Astrocyte (in vitro differentiated cells and primary cell): ENCODE results near the gene IL9. TPM values are rescaled to one million over a fixed set of nuclear protein-coding genes. Genes with fewer than 3 reads are reported as not detected.

ENCODE experiments used
- DNase-seq: peaks from one replicate; pipeline ENCODE4 v3.0.0-alpha.2; 2010; ENCODE audit warnings: low read depth
- FAIRE-seq: peaks from 2 replicates; lab custom pipeline; 2011; peaks lifted over from hg19 to GRCh38; lab: Jason Lieb, UNC
- H2AFZ ChIP-seq: 2 replicates; pipeline ENCODE4 v1.6.0; 2012; ENCODE audit warnings: low read depth, low read length, inconsistent platforms
- H3K27ac ChIP-seq: 2 replicates; pipeline ENCODE4 v1.5.1; 2011; ENCODE audit warnings: low read depth, low read length, inconsistent platforms
- H3K27me3 ChIP-seq: 2 replicates; pipeline ENCODE4 v1.6.0; 2011; ENCODE audit warnings: low read length, inconsistent platforms; ENCODE audit not compliant: insufficient read depth
- H3K36me3 ChIP-seq: 2 replicates; pipeline ENCODE4 v1.5.1; 2011; ENCODE audit warnings: low read length, inconsistent platforms; ENCODE audit not compliant: insufficient read depth
- H3K4me1 ChIP-seq: 2 replicates; pipeline ENCODE4 v1.5.1; 2011; ENCODE audit warnings: low read length, inconsistent platforms; ENCODE audit not compliant: insufficient read depth
- H3K4me2 ChIP-seq: 2 replicates; pipeline ENCODE4 v1.6.0; 2012; ENCODE audit warnings: low read length, inconsistent platforms
- H3K4me3 ChIP-seq: 2 replicates; pipeline ENCODE4 v1.5.1; 2011; ENCODE audit warnings: low read depth, mild to moderate bottlenecking, low read length, inconsistent platforms; ENCODE audit not compliant: insufficient read depth
- H3K79me2 ChIP-seq: 2 replicates; pipeline ENCODE4 v1.6.0; 2012; ENCODE audit warnings: mild to moderate bottlenecking, low read length, inconsistent platforms; ENCODE audit not compliant: insufficient read depth
- H3K9ac ChIP-seq: 2 replicates; pipeline ENCODE4 v1.6.0; 2012; ENCODE audit warnings: mild to moderate bottlenecking, low read length, inconsistent platforms
- H3K9me3 ChIP-seq: 2 replicates; pipeline ENCODE4 v1.5.1; 2012; ENCODE audit warnings: low read depth, mild to moderate bottlenecking, low read length, inconsistent platforms; ENCODE audit not compliant: insufficient read depth
- H4K20me1 ChIP-seq: 2 replicates; pipeline ENCODE4 v1.6.0; 2012; ENCODE audit warnings: low read length, inconsistent platforms; ENCODE audit not compliant: insufficient read depth
- H3K27ac Mint-ChIP-seq: one replicate; pipeline ENCODE4 v1.8.0; 2021; ENCODE audit warnings: mild to moderate bottlenecking, mixed read lengths; ENCODE audit not compliant: unreplicated experiment
- H3K27me3 Mint-ChIP-seq: one replicate; pipeline ENCODE4 v1.8.0; 2021; ENCODE audit warnings: low read depth, mixed read lengths; ENCODE audit not compliant: unreplicated experiment
- H3K36me3 Mint-ChIP-seq: one replicate; pipeline ENCODE4 v1.8.0; 2021; ENCODE audit warnings: low read depth, mixed read lengths; ENCODE audit not compliant: unreplicated experiment
- H3K4me1 Mint-ChIP-seq: one replicate; pipeline ENCODE4 v1.8.0; 2021; ENCODE audit warnings: low read depth, mixed read lengths; ENCODE audit not compliant: unreplicated experiment
- H3K4me3 Mint-ChIP-seq: one replicate; pipeline ENCODE4 v1.8.0; 2021; ENCODE audit warnings: mild to moderate bottlenecking, moderate library complexity, mixed read lengths; ENCODE audit not compliant: unreplicated experiment
- H3K9me3 Mint-ChIP-seq: one replicate; pipeline ENCODE4 v1.8.0; 2021; ENCODE audit warnings: mild to moderate bottlenecking, mixed read lengths; ENCODE audit not compliant: unreplicated experiment
- CTCF ChIP-seq: IDR thresholded peaks from 2 replicates; pipeline ENCODE4 v1.5.1; 2011; ENCODE audit warnings: low read depth, mild to moderate bottlenecking, inconsistent platforms, low read length, moderate library complexity; ENCODE audit not compliant: insufficient read depth
- EZH2 ChIP-seq: IDR thresholded peaks from 2 replicates; pipeline ENCODE4 v1.6.1; 2012; ENCODE audit warnings: mild to moderate bottlenecking, low read length, inconsistent platforms; ENCODE audit not compliant: insufficient read depth
- total RNA-seq: library from RNA; stranded (reverse); gene quantifications from 2 replicates; pipeline ENCODE4 v1.2.1, GENCODE V29; 2021

IL9 gene
- total RNA-seq, 1 donor from 2014 or later: not detected

DNA sequence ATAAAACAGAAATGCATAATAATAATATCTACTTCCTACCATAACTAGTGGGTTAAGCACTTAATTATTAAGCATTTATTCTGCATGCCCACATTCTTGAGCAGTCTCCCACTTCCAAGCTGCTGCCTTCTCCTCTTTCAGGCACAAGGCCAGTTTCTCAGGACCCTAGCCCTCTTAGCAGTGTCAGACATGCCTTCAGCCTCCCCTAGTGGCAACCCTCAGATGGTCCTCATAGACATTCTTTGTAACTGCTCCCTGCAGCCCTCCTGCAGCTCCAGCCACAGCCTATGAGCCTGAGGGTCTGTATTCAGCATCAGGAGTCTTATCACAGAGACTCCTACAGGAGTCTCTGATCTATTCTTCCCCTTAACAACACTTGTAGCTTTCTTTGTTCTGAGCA, 3.9 kb downstream of the IL9 start:
- H3K9me3 Mint-ChIP-seq: no peaks in the 10 kb centered on the region
- H3K27me3 ChIP-seq: peaks cover 2% of the 10 kb centered on the region
- no peak overlapping the region for H3K4me3 ChIP-seq
- H3K79me2 ChIP-seq: no peaks in the 10 kb centered on the region
- no peak overlapping the region for H3K27ac Mint-ChIP-seq
- H3K27me3 Mint-ChIP-seq: peaks cover 29% of the 10 kb centered on the region
- H3K4me1 Mint-ChIP-seq: peaks cover 21% of the 10 kb centered on the region
- TF ChIP-seq EZH2 (no peak), CTCF (peak; percentile 27)
- no peaks in the 10 kb centered on the region for H3K9me3 ChIP-seq
- no peaks in the 10 kb centered on the region for H3K36me3 Mint-ChIP-seq
- H3K4me3 Mint-ChIP-seq: no peak overlapping the region
- no peaks in the 10 kb centered on the region for H3K36me3 ChIP-seq
- FAIRE-seq: no peak
- no peak overlapping the region for H3K27ac ChIP-seq
- peaks cover 8% of the 10 kb centered on the region for H3K4me1 ChIP-seq
- no peak overlapping the region for H2AFZ ChIP-seq
- H3K4me2 ChIP-seq: no peak overlapping the region
- no peaks in the 10 kb centered on the region for H4K20me1 ChIP-seq
- H3K9ac ChIP-seq: no peak overlapping the region
- DNase-seq: no peak

DNA sequence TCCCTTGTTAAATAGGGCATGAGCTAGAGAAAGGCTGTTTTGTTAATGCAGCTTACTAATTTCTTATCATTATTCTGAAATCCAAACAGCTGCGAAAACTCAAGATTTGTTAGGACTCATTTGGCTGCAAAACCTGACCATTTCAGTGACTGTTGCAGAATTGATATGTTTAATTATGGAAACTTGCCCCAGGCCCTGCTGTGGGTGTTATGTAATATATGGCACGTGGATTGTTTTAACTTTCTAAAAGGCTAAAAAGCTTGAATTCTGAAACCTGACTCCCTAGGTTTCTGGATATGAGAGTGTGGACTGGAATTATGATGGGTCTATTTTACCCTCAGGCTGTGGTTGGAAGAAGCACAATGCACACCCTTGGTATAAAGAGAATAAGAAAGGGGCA, 4.4 kb downstream of the IL9 start:
- Mint-ChIP-seq H3K4me1 (peaks cover 21% of the 10 kb centered on the region), H3K27me3 (peaks cover 29% of the 10 kb centered on the region), H3K9me3 (no peaks in the 10 kb centered on the region), H3K36me3 (no peaks in the 10 kb centered on the region), H3K4me3 (no peak overlapping the region), H3K27ac (no peak overlapping the region)
- no peak overlapping the region for H3K4me2 ChIP-seq
- no peak overlapping the region for H3K27ac ChIP-seq
- H4K20me1 ChIP-seq: no peaks in the 10 kb centered on the region
- FAIRE-seq (no peak), DNase-seq (peak; percentile 7)
- no peaks in the 10 kb centered on the region for H3K36me3 ChIP-seq
- no peak for TF ChIP-seq CTCF
- TF ChIP-seq EZH2: no peak
- no peak overlapping the region for H2AFZ ChIP-seq
- H3K9ac ChIP-seq: no peak overlapping the region
- no peaks in the 10 kb centered on the region for H3K79me2 ChIP-seq
- no peak overlapping the region for H3K4me3 ChIP-seq
- H3K9me3 ChIP-seq: no peaks in the 10 kb centered on the region
- peaks cover 2% of the 10 kb centered on the region for H3K27me3 ChIP-seq
- peaks cover 8% of the 10 kb centered on the region for H3K4me1 ChIP-seq

GRCh38 chr5:135890867-135891266, 4.8 kb downstream of the IL9 start:
- H3K9ac ChIP-seq: no peak overlapping the region
- H3K4me2 ChIP-seq: no peak overlapping the region
- no peaks in the 10 kb centered on the region for H3K9me3 Mint-ChIP-seq
- H3K36me3 Mint-ChIP-seq: no peaks in the 10 kb centered on the region
- peaks cover 28% of the 10 kb centered on the region for H3K27me3 Mint-ChIP-seq
- no peaks in the 10 kb centered on the region for H3K36me3 ChIP-seq
- H3K79me2 ChIP-seq: no peaks in the 10 kb centered on the region
- no peaks in the 10 kb centered on the region for H3K9me3 ChIP-seq
- no peak overlapping the region for H3K4me3 ChIP-seq
- no peak overlapping the region for H3K4me3 Mint-ChIP-seq
- H4K20me1 ChIP-seq: no peaks in the 10 kb centered on the region
- H3K4me1 Mint-ChIP-seq: peaks cover 21% of the 10 kb centered on the region
- no peak overlapping the region for H3K27ac Mint-ChIP-seq
- TF ChIP-seq CTCF (no peak), EZH2 (no peak)
- DNase-seq (peak; percentile 2), FAIRE-seq (no peak)
- peaks cover 8% of the 10 kb centered on the region for H3K4me1 ChIP-seq
- no peak overlapping the region for H3K27ac ChIP-seq
- no peaks in the 10 kb centered on the region for H3K27me3 ChIP-seq
- H2AFZ ChIP-seq: no peak overlapping the region
